OCI-LY1 (cell line): ENCODE results near the gene RAMP3.

Experiments
- EZH2 ChIP-seq: fragments of 200-600 bp; sonication (generic), shearing (Covaris generic); IDR thresholded peaks from 2 replicates; pipeline ENCODE4 v1.8.0; 2017; ENCODE audit warnings: borderline replicate concordance, mixed run types, mild to moderate bottlenecking, antibody characterized with exemption, low read length, moderate library complexity, mixed read lengths
- TF ChIP-seq, protein P1 (sequence below): fragments of 200-600 bp; sonication (generic), shearing (Covaris generic); IDR thresholded peaks from 2 replicates; pipeline ENCODE4 v1.5.1; 2017; ENCODE audit warnings: mild to moderate bottlenecking, antibody characterized with exemption, low read length, moderate library complexity, mixed read lengths

DNA sequence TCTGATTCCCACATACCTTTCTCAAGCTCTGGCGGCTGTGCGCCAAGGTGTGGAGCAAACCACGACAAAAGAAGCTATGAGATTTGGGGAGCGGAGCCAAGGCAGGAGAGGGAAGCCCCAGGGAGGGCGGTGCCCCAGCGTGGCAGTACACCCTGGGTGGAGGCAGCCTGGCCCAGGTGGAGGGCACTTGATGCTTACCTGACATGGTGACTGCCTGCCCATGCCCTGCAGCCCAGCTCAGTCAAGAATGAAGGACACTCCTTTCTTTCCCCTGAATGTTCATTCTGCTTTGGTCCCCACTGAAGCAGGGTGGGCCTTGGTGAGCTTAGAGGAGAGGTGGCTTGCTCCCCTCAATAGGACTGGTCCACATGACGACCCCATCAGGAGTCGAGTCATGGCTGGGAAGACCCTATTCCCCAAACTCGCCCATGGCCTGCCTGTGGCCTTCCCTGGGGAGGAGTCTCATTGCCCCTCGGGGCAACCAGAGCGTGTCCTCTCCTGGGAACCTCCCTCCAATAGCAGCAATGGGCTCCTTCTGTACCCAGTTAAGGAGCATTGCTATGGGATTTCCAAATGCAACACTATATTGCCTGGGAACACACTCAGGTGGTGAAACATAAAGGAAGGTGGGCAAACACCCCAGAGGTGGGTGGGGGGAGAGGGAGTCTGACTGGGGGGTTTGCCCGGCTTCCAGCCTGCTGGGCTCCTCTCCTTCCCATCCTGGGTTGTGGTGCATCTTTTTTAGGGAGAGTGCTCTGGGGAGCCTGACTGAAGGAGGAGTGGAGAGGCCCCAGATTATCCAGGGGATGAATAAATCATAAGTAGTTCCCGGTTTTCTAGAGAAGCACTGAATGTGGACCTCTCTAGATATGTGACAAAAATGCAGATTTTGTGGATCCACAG, 22.7 kb downstream of the RAMP3 start:
- TF ChIP-seq, protein P1, sequence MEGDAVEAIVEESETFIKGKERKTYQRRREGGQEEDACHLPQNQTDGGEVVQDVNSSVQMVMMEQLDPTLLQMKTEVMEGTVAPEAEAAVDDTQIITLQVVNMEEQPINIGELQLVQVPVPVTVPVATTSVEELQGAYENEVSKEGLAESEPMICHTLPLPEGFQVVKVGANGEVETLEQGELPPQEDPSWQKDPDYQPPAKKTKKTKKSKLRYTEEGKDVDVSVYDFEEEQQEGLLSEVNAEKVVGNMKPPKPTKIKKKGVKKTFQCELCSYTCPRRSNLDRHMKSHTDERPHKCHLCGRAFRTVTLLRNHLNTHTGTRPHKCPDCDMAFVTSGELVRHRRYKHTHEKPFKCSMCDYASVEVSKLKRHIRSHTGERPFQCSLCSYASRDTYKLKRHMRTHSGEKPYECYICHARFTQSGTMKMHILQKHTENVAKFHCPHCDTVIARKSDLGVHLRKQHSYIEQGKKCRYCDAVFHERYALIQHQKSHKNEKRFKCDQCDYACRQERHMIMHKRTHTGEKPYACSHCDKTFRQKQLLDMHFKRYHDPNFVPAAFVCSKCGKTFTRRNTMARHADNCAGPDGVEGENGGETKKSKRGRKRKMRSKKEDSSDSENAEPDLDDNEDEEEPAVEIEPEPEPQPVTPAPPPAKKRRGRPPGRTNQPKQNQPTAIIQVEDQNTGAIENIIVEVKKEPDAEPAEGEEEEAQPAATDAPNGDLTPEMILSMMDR = no peak
- no peak for TF ChIP-seq EZH2
